ENCODE data around the gene ARID3B. TPM values are rescaled to one million over a fixed set of nuclear protein-coding genes. Genes with fewer than 3 reads are reported as not detected.
"Not testable (repeated sequence)": the region's sequence is repeated elsewhere in the genome, so short reads cannot be mapped to it uniquely, and the experiment has no call there.

ARID3B gene
- total and polyA plus RNA-seq, 9 donors: 1.2 to 4.9 (median 2.7) TPM

- no peak for DNase-seq
- WGBS, 3 donors: 86 to 89% (median 86%) methylated on average over 6 of the region's 6 CpGs
- Histone ChIP-seq H3K27me3 (no peaks in the 10 kb centered on the region), H3K4me1 (ENCODE audit: insufficient read depth) (no peaks in the 10 kb centered on the region), H3K27ac (no peak overlapping the region), H3K9me3 (no peaks in the 10 kb centered on the region), H3K36me3 (no peaks in the 10 kb centered on the region), H3K4me3 (no peak overlapping the region)
- TF ChIP-seq POLR2A (IDR thresholded peaks at IDR 0.05) (no peak), EP300 (IDR thresholded peaks at IDR 0.05) (no peak), CTCF (IDR thresholded peaks at IDR 0.05) (no peak)
- intact Hi-C loops (cut with DNase I): no loop called here
Observed at GRCh38 chr15:74505837-74506514, 35.0 kb upstream of the ARID3B start.

- intact Hi-C loops (cut with DNase I): no loop called here
- no peak overlapping the region for H3K27ac ChIP-seq
- H3K36me3 ChIP-seq: no peaks in the 10 kb centered on the region
- H3K27me3 ChIP-seq: no peaks in the 10 kb centered on the region
- 93 to 95% (median 94%) methylated on average over 4 of the region's 4 CpGs for WGBS, 3 donors
- H3K4me1 ChIP-seq (ENCODE audit: insufficient read depth): no peaks in the 10 kb centered on the region
- H3K9me3 ChIP-seq: no peaks in the 10 kb centered on the region
- TF ChIP-seq CTCF (IDR thresholded peaks at IDR 0.05) (no peak), POLR2A (IDR thresholded peaks at IDR 0.05) (no peak), EP300 (IDR thresholded peaks at IDR 0.05) (no peak)
- no peak overlapping the region for H3K4me3 ChIP-seq
- no peak for DNase-seq
Observed at GRCh38 chr15:74506515-74506840, 34.5 kb upstream of the ARID3B start.

GRCh38 chr15:74511583-74511982 lies 29.4 kb upstream of the ARID3B start:
- Histone ChIP-seq H3K4me1 (ENCODE audit: insufficient read depth) (no peaks in the 10 kb centered on the region), H3K27ac (no peak overlapping the region), H3K27me3 (no peaks in the 10 kb centered on the region), H3K4me3 (no peak overlapping the region), H3K36me3 (no peaks in the 10 kb centered on the region), H3K9me3 (no peaks in the 10 kb centered on the region)
- no peak for DNase-seq
- WGBS, 3 donors: 56 to 65% (median 61%) methylated on average over 4 of the region's 4 CpGs
- intact Hi-C loops (cut with DNase I): no loop called here
- no peak for TF ChIP-seq CTCF (IDR thresholded peaks at IDR 0.05)
- TF ChIP-seq POLR2A (IDR thresholded peaks at IDR 0.05): no peak
- no peak for TF ChIP-seq EP300 (IDR thresholded peaks at IDR 0.05)

DNA sequence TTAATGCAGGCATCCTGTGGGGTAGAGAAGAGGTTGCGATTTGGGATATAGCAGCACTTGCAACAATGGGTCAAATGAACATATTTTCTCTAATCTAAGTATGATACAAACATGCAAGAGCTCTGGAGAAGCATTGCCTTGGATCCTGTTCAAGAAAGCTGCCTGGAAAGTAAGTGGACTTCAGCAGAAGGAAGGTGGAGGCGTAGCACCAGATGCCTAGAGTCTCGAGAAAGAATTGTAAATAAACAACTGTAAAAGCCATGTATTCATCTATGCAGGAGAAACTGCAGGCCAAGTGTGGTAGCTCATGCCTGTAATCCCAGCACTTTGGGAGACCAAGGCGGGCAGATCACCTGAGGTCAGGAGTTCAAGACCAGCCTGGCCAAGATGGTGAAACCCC lies 27.0 kb upstream of the ARID3B start:
- H3K27ac ChIP-seq; H3K36me3 ChIP-seq; H3K27me3 ChIP-seq; intact Hi-C loops (cut with DNase I); H3K4me3 ChIP-seq; H3K9me3 ChIP-seq; DNase-seq; H3K4me1 ChIP-seq (ENCODE audit: insufficient read depth): not testable (repeated sequence)
- WGBS, 3 donors: 30 to 52% (median 36%) methylated on average over 4 of the region's 4 CpGs

- Histone ChIP-seq H3K4me3 (no peak overlapping the region), H3K36me3 (no peaks in the 10 kb centered on the region), H3K27me3 (no peaks in the 10 kb centered on the region), H3K4me1 (ENCODE audit: insufficient read depth) (no peaks in the 10 kb centered on the region), H3K9me3 (no peaks in the 10 kb centered on the region), H3K27ac (no peak overlapping the region)
- DNase-seq: no peak
- TF ChIP-seq EP300 (IDR thresholded peaks at IDR 0.05): no peak
- no peak for TF ChIP-seq CTCF (IDR thresholded peaks at IDR 0.05)
- TF ChIP-seq POLR2A (IDR thresholded peaks at IDR 0.05): no peak
- intact Hi-C loops (cut with DNase I): no loop called here
Observed at GRCh38 chr15:74517096-74517495, 23.9 kb upstream of the ARID3B start.
